Spleen (tissue), 3 donors: ENCODE results near the gene OR8B4.

Source experiments
- POLR2A ChIP-seq, 3 donors: fragments of 450-650 bp; IDR thresholded peaks; one replicate each; pipeline ENCODE4 v1.5.1; 2017; ENCODE audit warnings: antibody characterized with exemption in 3 of 3, mild to moderate bottlenecking in 1 of 3
- POLR2AphosphoS5 ChIP-seq, 3 donors: sonication (generic); formaldehyde crosslinking; IDR thresholded peaks; one replicate each; pipeline ENCODE4 v1.5.1; 2017; ENCODE audit warnings: antibody characterized with exemption in 3 of 3

- TF ChIP-seq POLR2AphosphoS5 (IDR thresholded peaks at IDR 0.05) (no peak), POLR2A (IDR thresholded peaks at IDR 0.05) (no peak)
Measured at GRCh38 chr11:124394408-124394807, 30.3 kb downstream of the OR8B4 start.
